SH-SY5Y (cell line): ENCODE results near the gene ATP2B2.

Experiments
- GATA2 ChIP-seq: IDR thresholded peaks from 2 replicates; pipeline ENCODE4 v1.6.1; 2011; ENCODE audit warnings: mild to moderate bottlenecking, low read depth, low read length
- GATA3 ChIP-seq: IDR thresholded peaks from 2 replicates; pipeline ENCODE4 v1.6.1; 2011; ENCODE audit warnings: low read depth, mild to moderate bottlenecking, low read length, moderate library complexity

DNA sequence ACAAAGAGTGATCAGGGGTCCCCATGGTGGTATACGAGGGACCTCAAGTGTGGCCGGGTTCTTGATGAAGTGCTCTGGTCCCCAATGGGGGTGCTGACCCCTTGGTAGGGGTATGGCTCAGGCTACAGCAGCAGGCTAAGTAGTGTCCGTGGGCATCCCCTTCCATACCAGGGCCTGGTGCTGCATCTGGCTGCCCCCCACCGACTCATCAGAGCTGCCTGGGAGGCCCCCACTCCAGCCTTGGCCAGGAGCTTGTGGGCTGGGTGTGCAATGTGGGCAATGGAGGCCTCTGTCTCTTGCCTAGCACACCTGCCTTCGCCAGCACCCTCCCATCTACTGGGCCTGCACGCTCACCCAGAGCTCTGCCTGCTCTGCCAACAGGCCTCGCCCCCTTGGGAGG, 125.4 kb downstream of the ATP2B2 start:
- TF ChIP-seq GATA2: no peak
- TF ChIP-seq GATA3: no peak
